ENCODE results near the gene MPLKIP. TPM values are rescaled to one million over a fixed set of nuclear protein-coding genes. Genes with fewer than 3 reads are reported as not detected.

MPLKIP gene
- total RNA-seq, 2 experiments from 2014 or later: 14.3 to 14.9 TPM

DNA sequence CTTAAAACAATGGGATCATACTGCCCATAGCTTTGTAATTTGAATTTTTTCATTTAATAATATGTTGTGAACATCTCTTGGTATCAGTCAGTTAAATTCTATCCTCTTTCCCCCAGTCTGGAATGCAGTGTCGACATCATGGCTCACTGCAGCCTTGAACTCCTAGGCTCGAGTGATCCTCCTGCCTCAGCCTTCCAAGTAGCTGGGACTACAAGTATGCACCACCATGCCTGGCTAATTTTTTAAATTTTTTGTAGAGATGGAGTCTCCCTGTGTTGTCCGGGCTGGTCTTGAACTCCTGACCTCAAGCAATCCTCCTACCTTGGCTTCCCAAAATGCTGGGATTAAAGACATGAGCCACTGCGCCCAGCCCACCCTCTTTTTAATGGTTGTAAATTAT is 34.6 kb downstream of the MPLKIP start:
- peaks cover 5% of the 10 kb centered on the region for H3K4me1 Mint-ChIP-seq (ENCODE audit: low read depth)
- peaks cover 10% of the 10 kb centered on the region for H3K36me3 ChIP-seq (ENCODE audit: insufficient read depth, low read length)
- no peaks in the 10 kb centered on the region for H3K9me3 Mint-ChIP-seq
- no peak overlapping the region for H3K4me3 Mint-ChIP-seq
- H3K4me3 ChIP-seq (ENCODE audit: low read length): no peak overlapping the region
- DNase-seq: no peak
- H3K9me3 ChIP-seq (ENCODE audit: control insufficient read depth in 1 of 2, insufficient read depth in 1 of 2, low read length in 2 of 2): no peaks in the 10 kb centered on the region
- H3K27ac Mint-ChIP-seq: peak overlapping the region; percentile 17
- H3K27ac ChIP-seq (ENCODE audit: low read depth in 1 of 2, low read length in 2 of 2): no peak overlapping the region
- no peak for ATAC-seq (ENCODE audit: poor library complexity)
- H3K4me1 ChIP-seq (ENCODE audit: insufficient read depth, low read length): no peaks in the 10 kb centered on the region
- H3K36me3 Mint-ChIP-seq (ENCODE audit: low read depth): peaks cover 22% of the 10 kb centered on the region
- CTCF ChIA-PET: no interaction called here
- intact Hi-C loops (cut with DNase I, micrococcal nuclease): no loop called here
- TF ChIP-seq CTCF (IDR thresholded peaks at IDR 0.05): no peak
- POLR2A ChIA-PET: no interaction called here
- H3K27me3 Mint-ChIP-seq: no peaks in the 10 kb centered on the region
- H3K27me3 ChIP-seq (ENCODE audit: control insufficient read depth in 1 of 2, insufficient read depth in 2 of 2, low read length in 2 of 2): no peaks in the 10 kb centered on the region

GRCh38 chr7:40098810-40099209 is 35.6 kb downstream of the MPLKIP start:
- POLR2A ChIA-PET: no interaction called here
- H3K9me3 ChIP-seq (ENCODE audit: control insufficient read depth in 1 of 2, insufficient read depth in 1 of 2, low read length in 2 of 2): no peaks in the 10 kb centered on the region
- Mint-ChIP-seq H3K4me3 (no peak overlapping the region), H3K36me3 (ENCODE audit: low read depth) (peaks cover 32% of the 10 kb centered on the region), H3K9me3 (no peaks in the 10 kb centered on the region), H3K27me3 (no peaks in the 10 kb centered on the region), H3K27ac (no peak overlapping the region), H3K4me1 (ENCODE audit: low read depth) (peaks cover 5% of the 10 kb centered on the region)
- TF ChIP-seq CTCF (IDR thresholded peaks at IDR 0.05): no peak
- ATAC-seq (ENCODE audit: poor library complexity) (no peak), DNase-seq (no peak)
- H3K27ac ChIP-seq (ENCODE audit: low read depth in 1 of 2, low read length in 2 of 2): no peak overlapping the region
- intact Hi-C loops (cut with DNase I, micrococcal nuclease): no loop called here
- CTCF ChIA-PET: no interaction called here
- H3K4me1 ChIP-seq (ENCODE audit: insufficient read depth, low read length): no peaks in the 10 kb centered on the region
- peaks cover 21% of the 10 kb centered on the region for H3K36me3 ChIP-seq (ENCODE audit: insufficient read depth, low read length)
- H3K4me3 ChIP-seq (ENCODE audit: low read length): no peak overlapping the region
- H3K27me3 ChIP-seq (ENCODE audit: control insufficient read depth in 1 of 2, insufficient read depth in 2 of 2, low read length in 2 of 2): no peaks in the 10 kb centered on the region

DNA sequence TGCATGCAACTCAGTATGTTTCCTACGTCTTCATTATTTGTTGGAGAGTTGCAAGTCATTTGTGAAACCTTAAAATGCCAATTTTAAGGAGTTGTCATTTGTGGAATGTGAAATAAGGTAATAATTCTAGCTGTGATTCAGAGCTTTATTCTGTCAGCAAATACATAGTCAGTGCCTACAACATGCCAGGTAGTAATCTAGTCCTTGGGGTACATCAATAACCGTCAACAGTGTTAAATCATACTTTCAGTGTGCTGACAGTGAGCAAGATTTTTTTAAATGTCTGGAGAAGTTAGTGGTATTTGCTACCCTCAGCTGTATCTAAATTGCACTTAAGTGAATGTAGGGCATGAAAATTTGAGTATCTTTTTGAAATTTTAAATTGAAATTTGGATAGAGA is 36.7 kb downstream of the MPLKIP start:
- Mint-ChIP-seq H3K4me3 (no peak overlapping the region), H3K4me1 (ENCODE audit: low read depth) (peaks cover 5% of the 10 kb centered on the region), H3K27me3 (no peaks in the 10 kb centered on the region), H3K36me3 (ENCODE audit: low read depth) (peaks cover 40% of the 10 kb centered on the region), H3K9me3 (no peaks in the 10 kb centered on the region), H3K27ac (no peak overlapping the region)
- H3K27me3 ChIP-seq (ENCODE audit: control insufficient read depth in 1 of 2, insufficient read depth in 2 of 2, low read length in 2 of 2): no peaks in the 10 kb centered on the region
- ATAC-seq (ENCODE audit: poor library complexity) (no peak), DNase-seq (no peak)
- CTCF ChIA-PET: no interaction called here
- H3K4me3 ChIP-seq (ENCODE audit: low read length): no peak overlapping the region
- TF ChIP-seq CTCF (IDR thresholded peaks at IDR 0.05): no peak
- no peaks in the 10 kb centered on the region for H3K4me1 ChIP-seq (ENCODE audit: insufficient read depth, low read length)
- no peaks in the 10 kb centered on the region for H3K9me3 ChIP-seq (ENCODE audit: control insufficient read depth in 1 of 2, insufficient read depth in 1 of 2, low read length in 2 of 2)
- H3K36me3 ChIP-seq (ENCODE audit: insufficient read depth, low read length): peaks cover 31% of the 10 kb centered on the region
- no peak overlapping the region for H3K27ac ChIP-seq (ENCODE audit: low read depth in 1 of 2, low read length in 2 of 2)
- POLR2A ChIA-PET: no interaction called here
- intact Hi-C loops (cut with DNase I, micrococcal nuclease): no loop called here
